Measurements from ENCODE around the gene ANKMY2. TPM values are rescaled to one million over a fixed set of nuclear protein-coding genes. Genes with fewer than 3 reads are reported as not detected.

ANKMY2 gene
- total and polyA plus RNA-seq, 3 donors from 2014 or later = 13.4 to 17.5 (median 17.0) TPM

DNA sequence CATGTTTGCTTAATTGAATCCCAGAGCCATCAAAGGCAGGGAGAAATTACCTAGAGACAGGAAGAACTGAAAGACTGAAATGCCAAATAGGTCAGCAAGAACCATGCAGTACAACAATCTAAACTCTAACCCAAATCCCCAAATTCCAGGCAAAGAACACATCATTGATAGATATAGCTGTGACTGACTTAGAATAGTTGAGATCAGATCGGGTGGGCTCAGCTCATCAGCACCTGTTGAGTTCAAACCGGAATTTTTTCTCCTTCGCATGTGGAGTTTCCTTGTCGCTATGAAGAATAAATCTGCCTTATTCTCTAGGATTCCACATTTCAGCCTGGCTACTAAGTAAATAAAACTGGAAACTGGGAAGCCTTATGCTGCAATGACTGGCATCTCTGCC lies 1.4 kb downstream of the ANKMY2 start:
- TF ChIP-seq, protein P1, sequence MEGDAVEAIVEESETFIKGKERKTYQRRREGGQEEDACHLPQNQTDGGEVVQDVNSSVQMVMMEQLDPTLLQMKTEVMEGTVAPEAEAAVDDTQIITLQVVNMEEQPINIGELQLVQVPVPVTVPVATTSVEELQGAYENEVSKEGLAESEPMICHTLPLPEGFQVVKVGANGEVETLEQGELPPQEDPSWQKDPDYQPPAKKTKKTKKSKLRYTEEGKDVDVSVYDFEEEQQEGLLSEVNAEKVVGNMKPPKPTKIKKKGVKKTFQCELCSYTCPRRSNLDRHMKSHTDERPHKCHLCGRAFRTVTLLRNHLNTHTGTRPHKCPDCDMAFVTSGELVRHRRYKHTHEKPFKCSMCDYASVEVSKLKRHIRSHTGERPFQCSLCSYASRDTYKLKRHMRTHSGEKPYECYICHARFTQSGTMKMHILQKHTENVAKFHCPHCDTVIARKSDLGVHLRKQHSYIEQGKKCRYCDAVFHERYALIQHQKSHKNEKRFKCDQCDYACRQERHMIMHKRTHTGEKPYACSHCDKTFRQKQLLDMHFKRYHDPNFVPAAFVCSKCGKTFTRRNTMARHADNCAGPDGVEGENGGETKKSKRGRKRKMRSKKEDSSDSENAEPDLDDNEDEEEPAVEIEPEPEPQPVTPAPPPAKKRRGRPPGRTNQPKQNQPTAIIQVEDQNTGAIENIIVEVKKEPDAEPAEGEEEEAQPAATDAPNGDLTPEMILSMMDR (IDR thresholded peaks at IDR 0.05) = no peak
- no peak for TF ChIP-seq POLR2A (IDR thresholded peaks at IDR 0.05)
- intact Hi-C loops (cut with DNase I; ENCODE audit: low total_unique reads) = no loop called here
- H3K4me1 ChIP-seq = peaks cover 18% of the 10 kb centered on the region
- no peaks in the 10 kb centered on the region for H3K27me3 ChIP-seq
- H3K36me3 ChIP-seq (ENCODE audit: low read depth, missing control alignments) = no peaks in the 10 kb centered on the region
- WGBS, 2 donors = 41 to 50% methylated on average over 4 of the region's 4 CpGs
- peak overlapping the region; percentile 78 to 94 for H3K4me3 ChIP-seq
- no peaks in the 10 kb centered on the region for H3K9me3 ChIP-seq
- peak overlapping the region in 1 of 2 donors; percentile 93 for H3K27ac ChIP-seq
- DNase-seq = no peak

DNA sequence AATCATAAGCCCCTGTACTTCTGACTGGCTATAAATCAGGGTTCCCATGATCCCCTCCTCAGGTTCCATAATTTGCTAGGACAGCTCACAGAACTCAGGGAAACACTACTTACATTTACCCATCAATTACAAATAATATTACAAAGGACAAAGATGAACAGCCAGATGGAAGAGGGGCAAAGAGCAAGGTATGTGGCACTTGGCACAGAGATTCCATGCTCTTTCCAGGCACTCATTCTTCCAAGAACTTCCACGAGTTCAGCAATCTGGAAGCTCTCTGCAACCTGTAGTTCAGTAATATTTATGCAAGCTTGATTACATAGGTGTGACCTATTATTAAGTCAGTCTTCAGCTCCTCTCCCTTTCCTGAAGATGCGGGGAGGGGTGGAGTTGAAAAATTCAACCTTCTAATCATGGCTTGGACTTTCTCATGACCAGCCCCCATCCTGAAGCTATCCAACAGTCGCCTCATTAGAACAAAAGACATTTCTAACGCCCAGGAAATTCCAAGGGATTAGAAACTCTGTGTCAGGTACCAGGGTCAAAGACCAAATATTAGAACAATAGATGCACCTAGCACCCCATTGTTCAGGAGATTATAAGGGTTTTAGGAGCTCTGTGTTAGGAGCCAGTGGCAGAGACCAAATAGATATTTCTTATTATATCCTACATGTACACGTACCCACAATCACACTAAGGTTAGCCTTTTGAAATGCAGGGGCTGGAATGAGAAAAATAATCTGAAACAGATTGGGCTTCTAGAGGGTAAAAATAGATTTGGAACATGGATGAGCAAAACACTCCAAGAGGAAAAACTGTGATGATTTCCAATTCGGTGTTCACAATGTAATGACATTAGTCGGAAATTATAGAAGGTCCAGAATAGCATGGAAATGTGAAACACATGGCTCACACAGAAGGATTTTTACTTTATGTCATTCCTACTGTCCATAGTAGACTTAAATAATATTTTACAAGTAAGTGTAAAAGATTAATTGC lies 7.0 kb downstream of the ANKMY2 start:
- no peak for DNase-seq
- H3K27ac ChIP-seq = no peak overlapping the region
- intact Hi-C loops (cut with DNase I; ENCODE audit: low total_unique reads) = no loop called here
- 71 to 78% methylated on average over 7 of the region's 7 CpGs for WGBS, 2 donors
- no peak overlapping the region for H3K4me3 ChIP-seq
- TF ChIP-seq, protein P1 (IDR thresholded peaks at IDR 0.05) = no peak
- no peak for TF ChIP-seq POLR2A (IDR thresholded peaks at IDR 0.05)
- H3K27me3 ChIP-seq = no peaks in the 10 kb centered on the region
- peaks cover 13% of the 10 kb centered on the region for H3K4me1 ChIP-seq
- H3K9me3 ChIP-seq = no peaks in the 10 kb centered on the region
- H3K36me3 ChIP-seq (ENCODE audit: low read depth, missing control alignments) = no peaks in the 10 kb centered on the region

DNA sequence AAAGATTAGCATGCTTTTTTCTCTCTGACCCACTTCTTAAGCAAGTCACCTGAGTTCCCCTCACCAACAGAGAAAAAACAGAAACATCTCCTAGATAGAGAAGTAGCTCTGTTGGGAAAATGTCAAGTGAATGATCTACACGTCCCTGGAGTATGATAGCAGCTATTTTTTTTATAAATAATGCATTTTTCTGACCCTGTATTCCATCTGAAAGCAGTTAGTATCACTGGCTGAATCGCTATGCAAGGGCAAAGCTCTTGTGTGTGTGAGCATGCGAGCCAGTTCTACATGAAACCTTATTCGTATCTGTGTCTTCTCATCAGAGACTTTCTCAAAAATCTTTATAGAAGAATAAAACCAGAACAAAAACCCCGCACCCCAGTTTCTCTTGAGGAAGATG lies 8.2 kb downstream of the ANKMY2 start:
- no peak for DNase-seq
- Histone ChIP-seq H3K27ac (peak overlapping the region in 1 of 2 donors; percentile 39), H3K4me1 (peaks cover 13% of the 10 kb centered on the region), H3K4me3 (no peak overlapping the region), H3K36me3 (ENCODE audit: low read depth, missing control alignments) (no peaks in the 10 kb centered on the region), H3K9me3 (no peaks in the 10 kb centered on the region), H3K27me3 (no peaks in the 10 kb centered on the region)
- 59% methylated on average over 5 of the region's 5 CpGs for WGBS, 2 donors
- intact Hi-C loops (cut with DNase I; ENCODE audit: low total_unique reads) = no loop called here
- TF ChIP-seq, protein P1 (IDR thresholded peaks at IDR 0.05) = no peak
- no peak for TF ChIP-seq POLR2A (IDR thresholded peaks at IDR 0.05)

DNA sequence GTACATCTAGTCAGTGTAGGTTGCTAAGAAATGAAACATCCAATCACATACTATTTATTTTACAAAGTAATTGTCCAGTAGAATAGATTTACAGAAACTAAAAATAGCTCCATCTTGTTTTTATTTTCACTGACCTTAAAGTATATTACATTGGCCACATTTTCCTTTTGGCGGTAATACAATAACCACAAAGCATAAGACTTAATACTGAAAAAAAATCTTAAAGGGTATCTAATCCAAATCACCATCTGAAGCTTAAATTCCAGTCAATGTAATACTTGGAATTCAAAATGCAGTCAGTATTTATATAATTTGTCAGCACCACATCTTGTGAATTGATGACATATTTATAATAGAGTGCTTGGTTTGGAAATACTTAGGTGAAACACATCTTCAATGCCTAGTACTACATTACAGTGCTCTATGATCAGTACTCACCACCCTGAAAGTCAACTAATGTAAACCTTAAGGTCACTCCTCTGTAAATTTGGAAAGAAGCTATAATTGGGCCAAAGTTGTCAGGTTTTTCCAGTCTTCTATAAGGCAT lies 8.9 kb downstream of the ANKMY2 start:
- H3K4me3 ChIP-seq = no peak overlapping the region
- 67 to 68% methylated on average over 1 of the region's 1 CpG for WGBS, 2 donors
- no peaks in the 10 kb centered on the region for H3K27me3 ChIP-seq
- no peak for DNase-seq
- no peaks in the 10 kb centered on the region for H3K36me3 ChIP-seq (ENCODE audit: low read depth, missing control alignments)
- H3K4me1 ChIP-seq = peaks cover 13% of the 10 kb centered on the region
- intact Hi-C loops (cut with DNase I; ENCODE audit: low total_unique reads) = no loop called here
- no peak for TF ChIP-seq POLR2A (IDR thresholded peaks at IDR 0.05)
- TF ChIP-seq, protein P1 (IDR thresholded peaks at IDR 0.05) = no peak
- H3K9me3 ChIP-seq = no peaks in the 10 kb centered on the region
- no peak overlapping the region for H3K27ac ChIP-seq
